ENCODE results near the gene ERCC8. TPM values are rescaled to one million over a fixed set of nuclear protein-coding genes. Genes with fewer than 3 reads are reported as not detected.

ERCC8 gene
- total RNA-seq, 1 donor from 2014 or later, result 30.4 TPM

DNA sequence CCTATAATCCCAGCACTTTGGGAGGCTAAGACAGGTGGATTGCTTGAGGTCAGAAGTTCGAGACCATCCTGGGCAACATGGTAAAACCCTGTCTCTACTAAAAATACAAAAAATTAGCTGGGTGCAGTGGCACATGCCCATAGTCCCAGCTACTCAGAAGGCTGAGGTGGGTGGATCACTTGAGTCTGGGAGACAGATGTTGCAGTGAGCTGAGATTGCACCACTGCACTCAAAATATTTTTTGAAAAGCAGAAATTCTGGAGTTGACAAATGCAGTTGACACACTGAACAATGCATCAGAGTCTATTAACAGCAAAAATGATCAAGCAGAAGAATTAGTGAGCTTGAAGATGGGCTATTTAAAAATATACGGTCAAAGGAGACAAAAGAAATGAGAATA lies 35.6 kb upstream of the ERCC8 start:
- Histone ChIP-seq H3K4me3 (ENCODE audit: low read depth, low read length) (no peak overlapping the region), H3K36me3 (ENCODE audit: control insufficient read depth, insufficient read depth, low read length) (no peaks in the 10 kb centered on the region), H3K27me3 (ENCODE audit: control insufficient read depth, insufficient read depth, low read length) (no peaks in the 10 kb centered on the region)
- TF ChIP-seq, protein P1, sequence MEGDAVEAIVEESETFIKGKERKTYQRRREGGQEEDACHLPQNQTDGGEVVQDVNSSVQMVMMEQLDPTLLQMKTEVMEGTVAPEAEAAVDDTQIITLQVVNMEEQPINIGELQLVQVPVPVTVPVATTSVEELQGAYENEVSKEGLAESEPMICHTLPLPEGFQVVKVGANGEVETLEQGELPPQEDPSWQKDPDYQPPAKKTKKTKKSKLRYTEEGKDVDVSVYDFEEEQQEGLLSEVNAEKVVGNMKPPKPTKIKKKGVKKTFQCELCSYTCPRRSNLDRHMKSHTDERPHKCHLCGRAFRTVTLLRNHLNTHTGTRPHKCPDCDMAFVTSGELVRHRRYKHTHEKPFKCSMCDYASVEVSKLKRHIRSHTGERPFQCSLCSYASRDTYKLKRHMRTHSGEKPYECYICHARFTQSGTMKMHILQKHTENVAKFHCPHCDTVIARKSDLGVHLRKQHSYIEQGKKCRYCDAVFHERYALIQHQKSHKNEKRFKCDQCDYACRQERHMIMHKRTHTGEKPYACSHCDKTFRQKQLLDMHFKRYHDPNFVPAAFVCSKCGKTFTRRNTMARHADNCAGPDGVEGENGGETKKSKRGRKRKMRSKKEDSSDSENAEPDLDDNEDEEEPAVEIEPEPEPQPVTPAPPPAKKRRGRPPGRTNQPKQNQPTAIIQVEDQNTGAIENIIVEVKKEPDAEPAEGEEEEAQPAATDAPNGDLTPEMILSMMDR (IDR thresholded peaks at IDR 0.05; ENCODE audit: insufficient read depth, low read length, poor library complexity, severe bottlenecking), result no peak
- DNase-seq (ENCODE audit: low read depth), result no peak

DNA sequence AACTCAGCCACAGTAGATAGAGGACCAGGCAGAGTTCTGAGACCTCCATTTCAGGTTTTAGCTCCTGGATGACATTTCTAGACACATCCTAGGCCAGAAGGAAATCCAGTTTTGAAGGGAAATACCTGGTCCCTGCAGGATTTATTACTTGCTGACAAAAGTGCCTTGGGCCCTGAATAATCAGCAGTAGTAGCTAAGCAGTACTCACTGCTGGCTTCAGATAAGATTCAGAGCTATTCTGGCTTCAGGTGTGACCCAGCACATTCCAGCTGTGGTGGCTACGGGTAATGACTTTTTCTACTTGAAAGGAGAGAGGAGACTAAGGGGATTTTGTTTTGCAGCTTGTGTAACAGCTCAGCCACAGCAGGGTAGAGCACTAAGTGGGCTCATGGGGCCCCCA lies 34.1 kb upstream of the ERCC8 start:
- H3K27me3 ChIP-seq (ENCODE audit: control insufficient read depth, insufficient read depth, low read length), result no peaks in the 10 kb centered on the region
- H3K36me3 ChIP-seq (ENCODE audit: control insufficient read depth, insufficient read depth, low read length), result no peaks in the 10 kb centered on the region
- TF ChIP-seq, protein P1 (IDR thresholded peaks at IDR 0.05; ENCODE audit: insufficient read depth, low read length, poor library complexity, severe bottlenecking), result no peak
- H3K4me3 ChIP-seq (ENCODE audit: low read depth, low read length), result no peak overlapping the region
- no peak for DNase-seq (ENCODE audit: low read depth)

DNA sequence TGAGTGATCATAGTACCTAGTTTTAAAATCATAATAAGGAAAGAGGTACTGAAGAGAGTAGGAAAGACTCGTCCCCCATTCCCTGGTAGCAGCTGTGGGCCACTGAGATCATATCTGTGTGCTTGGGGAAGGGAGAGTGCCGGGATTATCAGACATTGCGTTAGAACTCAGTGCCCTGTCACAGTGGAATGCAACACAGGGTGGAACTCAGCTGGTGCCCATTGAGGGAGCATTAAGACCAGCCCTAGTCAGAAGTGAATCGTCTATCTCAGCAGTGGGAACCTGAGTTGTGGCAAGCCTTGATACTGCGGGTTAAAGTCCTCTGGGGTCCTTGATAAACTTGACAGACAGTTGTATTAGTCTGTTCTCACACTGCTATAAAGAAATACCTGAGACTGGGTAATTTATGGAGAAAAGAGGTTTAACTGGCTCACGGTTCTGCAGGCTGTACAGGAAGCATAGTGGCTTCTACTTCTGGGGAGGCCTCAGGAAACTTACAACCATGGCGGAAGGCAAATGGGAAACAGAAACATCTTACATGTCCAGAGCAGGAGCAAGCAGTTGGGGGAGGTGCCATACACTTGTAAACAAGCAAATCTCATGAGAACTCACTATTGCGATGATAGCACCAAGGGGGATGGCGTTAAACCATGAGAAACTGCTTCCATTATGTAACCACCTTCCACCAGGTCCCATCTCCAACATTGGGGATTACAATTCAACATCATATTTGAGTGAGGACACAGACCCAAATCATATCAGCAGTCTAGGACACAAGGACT lies 33.3 kb upstream of the ERCC8 start:
- Histone ChIP-seq H3K4me3 (ENCODE audit: low read depth, low read length) (no peak overlapping the region), H3K27me3 (ENCODE audit: control insufficient read depth, insufficient read depth, low read length) (no peaks in the 10 kb centered on the region), H3K36me3 (ENCODE audit: control insufficient read depth, insufficient read depth, low read length) (no peaks in the 10 kb centered on the region)
- DNase-seq (ENCODE audit: low read depth), result no peak
- TF ChIP-seq, protein P1 (IDR thresholded peaks at IDR 0.05; ENCODE audit: insufficient read depth, low read length, poor library complexity, severe bottlenecking), result no peak

DNA sequence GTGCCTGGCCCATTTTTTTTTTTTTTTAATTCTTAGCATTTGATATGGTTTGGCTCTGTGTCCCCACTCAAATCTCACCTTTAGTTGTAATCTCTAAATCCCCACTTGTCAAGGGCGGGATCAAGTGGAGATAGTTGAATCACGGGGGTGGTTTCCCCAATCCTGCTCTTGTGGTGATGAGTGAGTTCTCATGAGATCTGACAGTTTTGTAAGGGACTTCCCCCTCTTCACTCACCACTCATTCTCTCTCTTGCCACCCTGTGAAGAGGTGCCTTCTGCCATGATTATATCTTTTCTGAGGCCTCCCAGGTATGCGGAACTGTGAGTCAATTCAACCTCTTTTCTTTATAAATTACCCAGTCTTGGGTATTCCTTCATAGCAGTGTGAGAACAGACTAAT lies 27.4 kb upstream of the ERCC8 start:
- H3K36me3 ChIP-seq (ENCODE audit: control insufficient read depth, insufficient read depth, low read length), result no peaks in the 10 kb centered on the region
- no peak overlapping the region for H3K4me3 ChIP-seq (ENCODE audit: low read depth, low read length)
- DNase-seq (ENCODE audit: low read depth), result no peak
- TF ChIP-seq, protein P1 (IDR thresholded peaks at IDR 0.05; ENCODE audit: insufficient read depth, low read length, poor library complexity, severe bottlenecking), result no peak
- H3K27me3 ChIP-seq (ENCODE audit: control insufficient read depth, insufficient read depth, low read length), result no peaks in the 10 kb centered on the region

DNA sequence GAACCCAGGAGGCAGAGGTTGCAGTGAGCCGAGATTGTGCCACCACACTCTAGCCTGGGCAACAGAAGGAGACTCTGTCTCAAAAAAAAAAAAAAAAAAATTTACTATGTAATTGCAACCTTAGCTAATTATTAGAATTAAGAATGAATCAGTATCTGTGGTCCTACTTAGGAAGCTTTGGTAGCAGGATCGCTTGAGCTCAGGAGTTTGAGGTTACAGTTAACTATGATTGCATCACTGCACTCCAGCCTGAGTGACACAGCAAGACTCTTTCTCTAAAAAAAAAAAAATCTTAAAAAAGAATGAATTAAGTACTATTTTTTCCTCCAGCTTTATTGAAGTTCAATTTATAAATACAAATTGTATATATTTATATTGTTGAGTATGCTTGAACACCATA lies 16.8 kb upstream of the ERCC8 start:
- Histone ChIP-seq H3K4me3 (ENCODE audit: low read depth, low read length) (no peak overlapping the region), H3K36me3 (ENCODE audit: control insufficient read depth, insufficient read depth, low read length) (no peaks in the 10 kb centered on the region), H3K27me3 (ENCODE audit: control insufficient read depth, insufficient read depth, low read length) (no peaks in the 10 kb centered on the region)
- peak; percentile 41 for DNase-seq (ENCODE audit: low read depth)
- TF ChIP-seq, protein P1 (IDR thresholded peaks at IDR 0.05; ENCODE audit: insufficient read depth, low read length, poor library complexity, severe bottlenecking), result no peak

DNA sequence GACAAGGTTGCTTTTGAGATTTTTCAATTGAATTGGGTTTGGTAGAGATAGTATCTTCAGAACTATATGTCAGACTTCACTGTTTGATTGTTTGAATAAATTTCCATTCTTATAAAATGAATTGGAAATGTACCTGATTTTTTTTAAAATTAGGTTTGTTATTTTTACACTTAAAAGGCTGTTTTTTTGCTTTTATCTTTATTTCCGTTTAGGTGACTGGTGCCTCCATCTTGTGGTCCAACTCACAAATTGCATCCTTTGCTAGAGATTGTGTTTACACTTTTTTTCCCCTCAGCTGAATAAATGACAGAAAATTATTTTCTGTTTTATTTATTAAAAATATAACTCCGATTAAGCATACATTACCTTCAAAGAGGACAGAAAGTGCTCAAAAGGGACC lies 15.7 kb upstream of the ERCC8 start:
- no peaks in the 10 kb centered on the region for H3K27me3 ChIP-seq (ENCODE audit: control insufficient read depth, insufficient read depth, low read length)
- DNase-seq (ENCODE audit: low read depth), result no peak
- TF ChIP-seq, protein P1 (IDR thresholded peaks at IDR 0.05; ENCODE audit: insufficient read depth, low read length, poor library complexity, severe bottlenecking), result peak; percentile 69
- H3K4me3 ChIP-seq (ENCODE audit: low read depth, low read length), result no peak overlapping the region
- H3K36me3 ChIP-seq (ENCODE audit: control insufficient read depth, insufficient read depth, low read length), result no peaks in the 10 kb centered on the region

All from kidney epithelial cell (primary cell).